HG03064 (cell line): ENCODE data around the gene BBC3.

Source experiments
- ATAC-seq: cut with Tn5 transposase; IDR thresholded peaks from one replicate; pipeline ENCODE4 v1.9.1; 2021; ENCODE audit warnings: low read depth; ENCODE audit not compliant: unreplicated experiment

Gene BBC3

GRCh38 chr19:47203254-47203653 is 27.7 kb downstream of the BBC3 start:
- no peak for ATAC-seq

GRCh38 chr19:47200530-47200929 is 30.5 kb downstream of the BBC3 start:
- ATAC-seq, result no peak

- ATAC-seq, result no peak
These were observed 33.9 kb downstream of the BBC3 start for GRCh38 chr19:47197141-47197540.

- no peak for ATAC-seq
These were observed 35.6 kb downstream of the BBC3 start for GRCh38 chr19:47195434-47195833.

GRCh38 chr19:47190167-47190727 is 40.8 kb downstream of the BBC3 start:
- no peak for ATAC-seq

- ATAC-seq, result no peak
These were observed 42.4 kb downstream of the BBC3 start for GRCh38 chr19:47188507-47189033.

- no peak for ATAC-seq
These were observed 43.2 kb downstream of the BBC3 start for GRCh38 chr19:47187797-47188196.

GRCh38 chr19:47187335-47187655 is 43.7 kb downstream of the BBC3 start:
- ATAC-seq, result no peak

GRCh38 chr19:47186446-47187334 is 44.3 kb downstream of the BBC3 start:
- ATAC-seq, result no peak

- ATAC-seq, result no peak
These were observed 47.4 kb downstream of the BBC3 start for GRCh38 chr19:47183601-47184000.

GRCh38 chr19:47179653-47180310 is 51.2 kb downstream of the BBC3 start:
- no peak for ATAC-seq

- no peak for ATAC-seq
These were observed 54.3 kb downstream of the BBC3 start for GRCh38 chr19:47176627-47177090.

GRCh38 chr19:47176071-47176626 is 54.9 kb downstream of the BBC3 start:
- no peak for ATAC-seq

- no peak for ATAC-seq
These were observed 58.1 kb downstream of the BBC3 start for GRCh38 chr19:47172666-47173455.
